GM19455 (cell line): Measurements from ENCODE around the gene ZNF618.

Experiments
- ATAC-seq: cut with Tn5 transposase; IDR thresholded peaks from one replicate; pipeline ENCODE4 v1.9.1; 2021; ENCODE audit not compliant: unreplicated experiment

Gene ZNF618

DNA sequence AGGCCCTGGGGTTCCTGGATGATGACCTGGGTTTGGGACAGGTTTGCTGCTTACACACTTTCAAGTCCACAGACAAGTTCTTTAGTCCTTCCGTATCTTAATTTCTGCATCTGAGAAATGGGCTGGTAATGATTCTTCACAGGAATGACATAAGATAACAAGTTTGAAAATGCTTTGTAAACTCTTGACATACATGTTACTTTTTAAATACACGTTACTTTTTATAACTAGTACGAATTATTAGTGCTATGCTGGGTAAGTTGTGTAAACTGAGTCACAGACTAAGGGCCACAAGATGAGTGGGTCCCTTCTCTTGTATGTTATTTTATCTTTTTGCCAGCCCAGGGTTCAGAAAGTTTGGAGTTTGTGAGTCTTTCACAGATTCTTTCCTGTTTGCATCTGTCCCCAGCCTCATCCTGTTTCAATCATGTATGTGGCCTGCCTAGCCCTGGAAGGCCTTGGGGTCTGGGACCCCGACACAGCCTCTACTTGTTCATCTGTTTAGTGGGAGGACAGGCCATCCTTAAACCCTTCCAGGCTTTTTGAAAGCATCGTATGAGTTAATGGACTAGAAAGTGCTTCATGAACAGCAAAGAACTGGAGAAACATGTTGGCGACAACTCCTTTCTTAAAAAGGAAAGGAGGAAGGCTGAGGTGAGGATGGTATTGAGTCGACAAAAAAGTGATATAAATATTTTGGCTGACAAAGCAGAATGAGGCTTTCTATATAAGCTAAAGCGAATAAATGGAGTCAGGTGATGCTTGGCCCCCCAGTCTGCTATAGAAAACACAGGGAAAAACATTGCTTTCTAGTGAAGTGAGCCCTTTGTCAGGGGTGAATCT lies 9.3 kb downstream of the ZNF618 start:
- no peak for ATAC-seq

DNA sequence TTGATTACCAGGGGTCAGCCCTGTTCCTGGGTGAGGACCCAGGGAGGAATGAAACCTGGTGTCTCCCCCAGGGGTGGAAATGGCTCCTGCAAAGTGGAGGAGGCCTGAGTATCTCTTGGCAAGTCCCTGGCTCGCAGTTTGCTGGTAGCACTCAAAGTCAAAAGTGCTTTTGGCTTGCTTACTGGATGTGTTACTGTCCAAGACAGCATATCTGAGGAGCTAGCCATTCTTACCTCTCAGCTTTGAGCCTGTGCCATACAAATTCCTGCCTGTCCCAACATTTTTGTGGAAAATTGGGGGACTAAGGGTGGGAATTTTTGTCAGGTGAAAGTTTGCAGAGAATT lies 9.9 kb downstream of the ZNF618 start:
- ATAC-seq, result no peak

DNA sequence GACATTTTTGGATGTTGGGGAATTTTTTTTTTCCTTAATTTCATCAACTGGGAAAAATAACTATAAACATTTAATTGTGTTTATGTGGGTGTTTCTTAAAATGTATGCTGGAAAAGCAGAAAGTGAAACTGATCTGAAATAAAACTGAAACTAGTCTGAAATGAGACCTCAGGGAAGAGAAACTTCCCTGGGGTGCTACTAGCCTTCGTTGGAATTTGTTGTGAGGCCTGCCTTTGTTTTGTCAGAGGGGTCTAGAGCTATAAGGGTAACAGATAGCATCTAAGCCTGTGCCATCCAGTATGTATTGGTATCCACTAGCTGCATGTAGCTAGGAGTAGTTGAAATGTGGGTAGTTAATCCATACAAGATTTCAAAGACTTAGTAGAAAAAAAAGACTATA lies 10.4 kb downstream of the ZNF618 start:
- ATAC-seq, result no peak

DNA sequence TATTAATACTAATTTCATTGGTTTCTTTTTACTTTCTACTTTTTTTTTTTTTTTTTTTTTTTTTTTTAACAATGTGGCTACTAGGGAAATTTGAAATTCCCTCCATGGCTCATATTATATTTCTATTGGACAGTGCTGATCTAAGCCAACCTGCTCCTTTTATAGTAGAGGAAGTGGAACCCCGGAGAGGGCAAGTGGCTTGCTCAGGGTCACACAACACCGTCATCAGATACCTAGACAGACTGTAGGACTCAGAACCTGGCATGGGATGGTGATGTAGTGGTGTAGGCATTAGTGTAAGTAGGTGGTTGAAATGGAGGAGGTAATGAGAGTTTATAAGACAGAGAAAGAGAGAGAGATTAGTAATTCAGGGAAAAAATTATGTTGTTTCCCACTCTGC lies 10.8 kb downstream of the ZNF618 start:
- ATAC-seq, result no peak

DNA sequence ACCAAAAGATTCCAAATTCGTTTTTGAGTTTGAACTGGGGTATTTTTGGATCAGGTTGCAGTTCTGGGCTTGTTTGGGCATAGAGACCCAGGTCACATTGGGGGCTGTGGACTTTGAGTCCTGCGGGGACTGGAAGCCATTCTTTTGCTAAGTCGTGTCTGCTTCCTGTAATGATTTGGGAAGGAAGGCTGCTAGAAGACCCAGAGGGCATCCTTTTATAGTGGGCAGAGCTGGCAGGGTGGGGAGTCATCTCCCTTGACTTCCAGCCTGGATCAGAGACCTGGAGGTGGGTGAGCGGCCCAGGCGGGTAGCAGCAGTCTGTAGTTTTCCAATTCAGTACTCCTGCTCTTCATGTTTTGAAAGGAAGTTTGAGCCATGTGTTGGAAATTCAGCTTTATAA lies 11.3 kb downstream of the ZNF618 start:
- no peak for ATAC-seq

DNA sequence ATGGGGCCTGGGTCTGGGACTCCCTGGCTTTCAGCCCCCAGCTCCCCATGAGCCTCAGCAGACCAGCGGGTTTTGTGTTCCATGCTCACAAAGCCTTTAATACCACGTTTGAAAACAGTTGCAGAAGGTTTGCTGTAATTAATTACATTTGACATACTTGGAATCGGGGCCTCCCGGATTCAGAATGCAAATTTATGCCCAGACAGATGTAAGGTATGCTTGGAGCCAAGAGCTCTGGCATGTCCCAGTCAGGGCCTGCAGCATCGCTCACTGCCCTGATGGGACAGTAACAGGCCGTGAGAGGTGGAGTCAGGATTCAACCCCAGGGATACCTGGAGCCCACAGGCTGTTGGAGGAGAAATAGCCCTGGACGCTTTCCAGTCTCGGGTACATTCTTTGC lies 12.2 kb downstream of the ZNF618 start:
- no peak for ATAC-seq

DNA sequence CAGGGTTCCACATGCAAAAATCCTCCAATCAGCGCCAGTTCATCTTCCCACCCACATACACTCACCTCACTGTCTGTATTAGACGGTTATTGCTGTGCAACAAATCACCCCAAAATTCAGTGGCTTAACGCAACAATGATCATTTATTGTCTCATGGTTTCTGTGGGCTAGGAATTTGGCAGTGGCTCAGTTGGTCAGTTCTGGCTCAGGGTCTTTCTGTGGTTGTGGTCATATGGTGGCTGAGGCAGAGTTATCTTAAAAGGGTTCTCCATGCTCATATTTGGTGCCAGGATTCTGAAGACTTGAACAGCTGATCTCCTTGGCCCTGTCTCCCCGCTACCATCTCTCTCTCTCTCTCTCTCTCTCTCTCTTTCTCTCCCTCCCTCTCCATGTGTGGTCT lies 12.9 kb downstream of the ZNF618 start:
- no peak for ATAC-seq

DNA sequence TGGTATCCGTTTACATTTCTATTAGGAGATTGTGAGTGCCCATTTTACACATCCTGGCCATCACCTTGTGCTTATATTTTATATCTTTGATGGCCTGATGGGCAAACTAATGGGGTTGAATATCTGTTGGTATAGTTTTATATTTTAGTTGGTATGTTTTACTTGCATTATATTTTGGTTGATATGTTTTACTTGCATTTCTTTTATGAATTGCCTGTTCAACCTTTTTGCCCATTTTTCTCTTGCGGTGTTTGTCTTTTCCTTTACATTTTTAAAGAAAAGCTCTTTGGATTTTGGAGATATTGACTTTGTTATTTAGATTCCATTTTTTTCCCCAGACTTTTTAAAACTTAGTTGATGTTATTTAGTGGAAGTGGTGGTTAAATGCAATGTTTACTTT lies 14.6 kb downstream of the ZNF618 start:
- ATAC-seq, result no peak

DNA sequence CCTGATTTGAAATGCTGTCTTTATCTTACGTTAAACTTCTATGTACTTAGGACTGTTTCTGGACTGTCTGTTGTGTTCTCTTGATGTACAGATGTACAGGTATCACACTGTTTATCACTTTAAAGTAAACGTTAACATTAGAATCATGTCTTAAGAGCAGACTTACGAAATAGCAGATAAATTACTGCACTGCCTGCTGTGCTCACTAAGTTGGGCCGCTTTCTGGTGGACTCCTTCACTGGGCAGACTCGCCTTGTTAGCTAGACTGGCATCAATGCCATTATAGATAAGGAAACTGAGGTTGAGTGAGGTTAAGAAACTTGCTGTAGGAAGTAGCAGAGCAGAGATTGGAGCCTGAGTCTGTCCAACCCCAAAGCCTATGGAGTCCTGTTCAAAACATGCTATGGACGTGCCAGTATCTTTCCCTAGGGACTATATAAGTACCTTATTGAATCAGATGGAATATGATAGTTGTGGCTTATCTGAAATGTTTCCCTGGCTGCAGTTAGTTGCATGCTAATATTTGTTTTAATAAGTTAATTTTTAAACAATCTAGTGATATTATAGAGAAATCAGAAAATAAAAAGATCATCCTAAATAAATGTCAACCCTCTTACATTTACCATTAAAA lies 16.9 kb downstream of the ZNF618 start:
- ATAC-seq, result no peak

DNA sequence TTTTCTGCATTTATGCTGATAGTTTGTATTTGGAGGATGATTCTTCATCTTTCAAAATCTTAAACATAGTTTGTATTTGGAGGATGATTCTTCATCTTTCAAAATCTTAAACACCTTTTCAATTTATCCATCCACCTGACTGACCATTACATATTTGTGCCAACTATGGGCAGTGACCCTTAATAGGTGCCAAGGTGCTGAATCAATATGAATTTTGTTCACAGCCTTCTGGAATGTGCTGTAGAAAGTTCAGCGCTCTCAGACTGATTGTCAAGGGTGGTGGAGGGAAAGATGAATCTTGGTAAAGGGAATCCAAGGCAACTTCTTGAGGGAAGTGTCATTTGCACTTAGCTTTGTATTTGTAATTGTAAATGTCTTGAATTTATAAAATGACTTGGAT lies 18.1 kb downstream of the ZNF618 start:
- no peak for ATAC-seq

DNA sequence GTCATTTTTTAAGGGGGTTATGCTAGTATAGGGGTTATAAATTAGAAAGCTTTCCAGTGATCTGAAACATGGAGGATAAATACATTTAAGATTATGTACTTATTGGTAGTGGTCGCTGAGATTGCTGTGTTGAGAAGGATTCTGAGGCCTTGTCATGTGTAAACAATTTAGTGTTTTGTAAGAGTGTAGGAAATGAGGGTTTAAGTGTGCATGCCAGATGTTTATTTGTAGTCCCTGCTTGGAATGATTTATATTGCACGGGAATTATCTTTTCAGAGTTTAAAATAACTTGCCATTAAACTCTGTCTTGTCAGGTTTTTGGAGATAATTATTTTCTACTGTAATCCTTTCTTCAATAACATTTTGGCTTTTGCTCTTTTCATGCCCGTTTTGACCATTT lies 19.4 kb downstream of the ZNF618 start:
- no peak for ATAC-seq

DNA sequence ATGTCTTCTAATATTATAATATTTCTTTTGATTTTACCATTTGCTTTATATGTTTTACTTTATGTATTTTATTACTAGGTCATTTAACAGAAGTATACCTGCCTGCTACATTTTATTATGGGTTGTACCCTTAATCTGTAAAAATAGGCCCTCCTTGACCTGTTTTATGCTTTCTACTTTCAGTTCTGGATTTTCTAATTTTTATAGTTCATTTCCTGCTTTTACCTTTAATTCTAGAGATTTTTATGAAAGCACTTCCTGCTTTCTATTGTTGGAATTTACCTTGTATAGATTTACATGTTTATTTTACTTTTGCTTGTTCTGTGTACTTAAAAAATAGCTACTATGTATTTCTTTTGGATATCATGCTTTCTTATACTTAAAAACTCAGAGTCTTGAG lies 20.6 kb downstream of the ZNF618 start:
- no peak for ATAC-seq

DNA sequence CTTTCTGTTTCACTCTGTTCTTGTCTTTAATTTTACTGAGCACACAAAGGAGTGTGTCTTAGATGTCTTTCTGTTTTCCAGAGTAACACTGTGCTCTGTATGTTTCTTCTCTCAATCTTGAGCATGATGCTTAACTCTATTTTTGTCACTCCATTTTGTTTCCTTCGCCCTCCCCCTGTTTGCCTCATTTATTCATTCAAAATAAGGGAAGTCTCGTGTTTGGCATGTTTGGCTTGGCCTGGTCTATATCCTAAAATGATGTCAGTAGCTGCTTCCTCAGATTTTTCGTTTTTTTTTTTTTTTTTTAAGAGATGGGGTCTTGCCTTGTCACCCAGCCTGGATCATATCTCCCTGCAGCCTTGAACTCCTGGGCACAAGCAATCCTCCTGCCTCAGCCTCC lies 22.0 kb downstream of the ZNF618 start:
- ATAC-seq, result no peak

DNA sequence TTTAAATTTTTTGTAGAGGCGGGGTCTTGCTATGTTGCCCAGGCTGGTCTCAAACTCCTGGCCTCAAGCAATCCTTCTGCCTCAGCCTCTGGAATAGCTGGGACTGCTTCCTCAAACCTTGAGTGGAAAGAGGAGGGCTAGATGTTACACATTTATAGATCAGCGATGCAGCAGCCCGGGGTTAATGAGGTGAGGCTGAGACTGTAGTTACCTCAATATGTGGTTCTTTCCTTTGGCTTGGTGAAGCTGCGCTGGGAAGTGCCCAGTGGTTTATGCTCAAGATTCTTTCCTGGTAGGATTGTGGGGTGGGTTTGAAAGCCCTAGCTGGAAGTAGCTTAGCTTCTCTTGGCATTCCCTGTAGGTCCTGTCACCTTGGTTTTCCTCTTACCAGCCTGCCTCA lies 22.5 kb downstream of the ZNF618 start:
- no peak for ATAC-seq

DNA sequence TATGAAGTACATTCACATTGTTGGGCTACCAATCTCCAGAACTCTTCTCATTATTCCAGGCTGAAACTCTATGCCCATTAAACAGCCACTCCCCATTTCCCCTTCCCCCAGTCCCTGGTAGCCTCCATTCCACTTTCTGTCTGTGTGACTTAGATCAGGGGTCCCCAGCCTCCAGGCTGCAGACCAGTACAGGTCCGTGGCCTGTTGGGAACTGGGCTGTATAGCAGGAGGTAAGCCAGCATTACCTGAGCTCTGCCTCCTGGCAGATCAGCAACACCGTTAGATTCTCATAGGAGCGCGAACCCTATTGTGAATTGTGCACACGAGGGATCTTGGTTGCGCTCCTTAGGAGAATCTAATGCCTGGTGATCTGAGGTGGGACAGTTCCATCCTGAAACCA lies 23.1 kb downstream of the ZNF618 start:
- ATAC-seq, result no peak

DNA sequence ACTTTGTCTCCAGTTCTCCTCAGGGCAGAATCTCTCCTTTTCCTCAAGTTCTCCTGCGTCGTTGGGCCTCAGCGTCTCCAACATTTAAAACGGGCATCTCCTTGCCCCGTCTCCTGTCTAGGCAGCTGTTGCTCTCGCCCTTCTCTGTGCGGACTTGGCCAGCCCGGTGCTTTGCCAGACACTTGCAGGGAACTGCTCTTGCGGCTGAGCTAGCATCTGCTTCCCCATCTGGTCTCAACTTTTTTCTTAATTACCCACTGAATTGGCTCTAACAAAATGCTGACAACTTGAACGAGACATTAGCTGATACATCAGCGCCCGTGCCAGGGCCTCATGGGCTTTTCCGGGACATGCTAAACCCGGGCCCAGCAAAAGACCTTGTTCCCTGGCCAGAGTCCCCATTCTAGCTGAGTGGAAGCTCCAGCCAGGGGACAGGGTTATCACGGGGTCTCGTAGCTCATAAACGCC lies 25.1 kb downstream of the ZNF618 start:
- ATAC-seq, result no peak

DNA sequence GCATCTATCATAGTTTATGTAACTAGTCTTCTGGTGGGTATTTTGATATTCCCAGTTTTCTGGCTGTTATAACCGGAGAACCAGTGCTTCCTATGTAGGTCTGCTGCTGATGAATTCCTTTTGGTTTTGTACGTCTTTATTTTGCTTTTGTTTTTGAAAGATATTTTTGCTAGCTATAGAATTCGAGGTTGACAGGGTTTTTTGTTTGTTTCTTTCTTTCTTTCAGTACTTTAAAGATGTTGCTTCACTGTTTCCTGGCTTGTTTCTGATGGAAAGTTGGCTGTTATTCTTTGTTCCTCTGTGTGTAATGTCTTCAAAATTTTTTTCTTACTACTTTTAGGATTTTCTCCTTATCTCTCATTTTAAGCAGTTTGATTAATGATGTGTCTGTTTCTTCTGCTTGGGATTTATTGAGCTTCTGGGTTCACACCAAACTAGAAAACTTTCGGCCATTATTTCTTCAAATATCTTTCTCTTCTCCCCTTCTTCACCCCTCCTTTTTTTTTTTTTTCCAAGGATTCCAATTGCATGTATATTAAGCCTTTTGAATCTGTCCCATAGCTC lies 27.5 kb downstream of the ZNF618 start:
- no peak for ATAC-seq

DNA sequence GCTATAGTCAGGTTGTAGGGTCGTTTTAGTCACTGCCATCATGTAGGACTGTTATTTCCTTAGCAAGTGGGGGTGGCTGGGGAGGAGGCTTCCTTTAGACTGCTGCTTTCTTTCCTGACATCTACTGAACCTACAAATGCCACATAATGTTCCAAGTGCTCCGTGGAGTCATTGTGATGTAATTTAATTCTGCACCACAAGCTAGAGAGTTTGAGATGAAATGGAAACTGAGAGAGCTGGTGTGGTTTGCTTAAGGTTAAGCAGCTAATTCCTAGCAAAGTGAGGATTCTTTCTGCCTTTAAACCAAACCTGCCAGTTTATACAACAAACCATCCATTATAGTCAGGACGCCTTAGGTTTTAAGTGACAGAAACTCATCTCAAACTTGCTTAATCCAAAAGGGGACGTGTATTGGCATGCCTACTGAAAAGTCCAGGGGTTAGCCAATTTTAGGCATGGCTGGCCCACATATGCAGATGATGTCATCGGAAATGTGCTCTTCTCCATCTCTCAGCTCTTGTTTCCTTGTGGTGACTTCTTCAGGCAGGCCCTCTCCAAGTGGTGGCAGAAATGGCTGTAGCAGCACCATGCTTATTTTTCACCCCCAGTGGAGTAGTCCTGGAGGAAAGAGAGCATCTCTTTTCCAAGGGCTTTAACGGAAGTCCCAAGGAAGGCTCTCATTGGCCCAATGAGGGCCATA lies 30.5 kb downstream of the ZNF618 start:
- no peak for ATAC-seq

DNA sequence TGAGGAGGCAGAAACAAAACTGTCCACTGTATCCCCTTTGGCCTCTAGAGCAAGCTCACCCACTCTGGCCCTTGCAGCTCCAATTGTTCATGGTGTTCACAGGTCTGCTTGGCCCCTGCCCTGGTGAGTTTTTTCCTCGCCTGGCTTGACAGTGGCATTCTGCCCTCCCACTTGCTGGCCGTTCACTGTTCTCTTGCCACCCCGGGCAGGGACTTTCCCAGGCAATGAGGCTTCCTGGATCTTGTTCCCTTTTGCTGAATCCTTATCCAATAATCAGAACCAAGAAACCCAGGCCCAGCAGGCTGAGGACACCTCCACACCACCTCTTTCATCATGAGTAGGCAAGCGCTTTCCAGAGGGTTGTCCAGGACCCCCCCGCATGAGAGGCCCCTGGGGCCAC lies 31.2 kb downstream of the ZNF618 start:
- no peak for ATAC-seq

DNA sequence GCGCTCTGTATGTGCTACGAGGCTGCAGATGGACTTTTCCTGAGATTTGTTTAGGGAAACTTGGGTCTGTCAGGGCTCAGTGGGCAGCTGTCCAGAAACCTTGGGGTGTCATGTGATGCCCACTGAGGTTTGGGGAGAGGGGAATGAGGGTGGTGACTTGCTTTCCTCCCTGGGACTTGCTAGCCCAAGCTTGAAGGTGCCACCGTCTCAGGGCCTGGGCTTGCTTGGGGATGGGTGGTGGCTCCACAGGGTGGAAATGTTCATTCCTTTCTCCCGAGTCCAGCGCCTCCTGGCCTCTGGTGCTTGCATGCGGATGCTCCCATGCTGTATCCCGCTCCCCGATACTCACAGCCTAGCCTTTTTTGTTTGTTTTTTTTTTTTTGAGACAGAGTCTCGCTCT lies 33.3 kb downstream of the ZNF618 start:
- ATAC-seq, result no peak

DNA sequence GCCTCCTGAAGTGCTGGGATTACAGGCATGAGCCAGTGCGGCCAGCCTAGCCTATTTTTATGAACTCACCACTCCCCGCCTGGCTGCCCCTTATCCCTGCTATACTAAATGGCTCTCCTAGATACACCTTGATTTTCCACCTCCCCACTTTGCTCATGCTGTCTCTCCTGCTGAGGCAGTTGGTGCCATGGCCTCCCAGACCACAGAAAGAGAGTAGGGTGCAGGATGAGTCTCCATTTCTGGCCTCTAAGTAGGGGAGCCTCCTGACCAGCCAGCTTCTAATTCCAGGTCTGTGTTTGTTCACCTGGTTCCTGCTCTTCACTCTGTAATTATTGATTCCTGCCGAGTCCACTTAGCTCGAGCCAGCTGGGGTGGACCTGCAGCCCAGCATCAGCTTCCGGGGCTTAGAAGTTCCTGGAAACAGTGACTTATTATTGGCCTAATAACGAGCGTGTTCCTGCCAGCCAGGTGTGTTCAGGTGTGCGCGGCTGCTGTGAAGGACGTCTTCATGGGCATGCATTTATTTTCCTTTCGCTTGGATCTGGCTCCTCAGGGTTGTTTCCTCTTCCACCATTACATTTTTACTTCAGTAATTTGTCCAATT lies 34.0 kb downstream of the ZNF618 start:
- ATAC-seq, result no peak
